ENCODE results near the gene FMNL2.

DNA sequence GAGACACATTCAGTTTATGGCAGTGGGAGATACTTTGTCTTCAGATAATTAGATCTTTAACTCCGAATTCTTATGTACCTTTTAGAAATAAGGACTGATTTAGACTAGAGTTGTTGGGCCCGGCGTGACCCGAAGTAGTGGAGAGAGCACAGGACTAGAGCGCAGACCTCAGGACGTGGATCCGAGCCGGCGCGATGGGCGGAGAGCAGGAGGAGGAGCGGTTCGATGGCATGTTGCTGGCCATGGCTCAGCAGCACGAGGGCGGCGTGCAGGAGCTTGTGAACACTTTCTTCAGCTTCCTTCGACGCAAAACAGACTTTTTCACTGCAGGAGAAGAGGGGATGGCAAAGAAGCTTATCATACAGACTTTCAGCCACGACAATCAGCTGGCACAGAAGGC lies 54.5 kb downstream of the FMNL2 start:
- TF ChIP-seq, protein P1, sequence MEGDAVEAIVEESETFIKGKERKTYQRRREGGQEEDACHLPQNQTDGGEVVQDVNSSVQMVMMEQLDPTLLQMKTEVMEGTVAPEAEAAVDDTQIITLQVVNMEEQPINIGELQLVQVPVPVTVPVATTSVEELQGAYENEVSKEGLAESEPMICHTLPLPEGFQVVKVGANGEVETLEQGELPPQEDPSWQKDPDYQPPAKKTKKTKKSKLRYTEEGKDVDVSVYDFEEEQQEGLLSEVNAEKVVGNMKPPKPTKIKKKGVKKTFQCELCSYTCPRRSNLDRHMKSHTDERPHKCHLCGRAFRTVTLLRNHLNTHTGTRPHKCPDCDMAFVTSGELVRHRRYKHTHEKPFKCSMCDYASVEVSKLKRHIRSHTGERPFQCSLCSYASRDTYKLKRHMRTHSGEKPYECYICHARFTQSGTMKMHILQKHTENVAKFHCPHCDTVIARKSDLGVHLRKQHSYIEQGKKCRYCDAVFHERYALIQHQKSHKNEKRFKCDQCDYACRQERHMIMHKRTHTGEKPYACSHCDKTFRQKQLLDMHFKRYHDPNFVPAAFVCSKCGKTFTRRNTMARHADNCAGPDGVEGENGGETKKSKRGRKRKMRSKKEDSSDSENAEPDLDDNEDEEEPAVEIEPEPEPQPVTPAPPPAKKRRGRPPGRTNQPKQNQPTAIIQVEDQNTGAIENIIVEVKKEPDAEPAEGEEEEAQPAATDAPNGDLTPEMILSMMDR (IDR thresholded peaks at IDR 0.05): no peak
- no peak for TF ChIP-seq POLR2A (IDR thresholded peaks at IDR 0.05)

Measured in esophagus squamous epithelium (tissue), 4 donors.